HEK293 (cell line): ENCODE data around the gene ARHGEF4.

Source experiments
- CTCF ChIA-PET: fragments of 350-600 bp; formaldehyde crosslinking; extraction: SDS; loops from one replicate; lab custom pipeline; 2021; ENCODE audit warnings: antibody characterized with exemption; lab: Yijun Ruan, JAX
- POLR2A ChIA-PET: fragments of 300-600 bp; formaldehyde crosslinking; extraction: SDS; loops from one replicate; lab custom pipeline; 2020; ENCODE audit warnings: antibody characterized with exemption, inconsistent platforms; lab: Yijun Ruan, JAX
- H3K27ac ChIP-seq: fragments of 200-500 bp; sonication (Bioruptor generic); 2 replicates; pipeline ENCODE4 v1.5.1; 2014; ENCODE audit warnings: low read depth, low read length, control low read depth, inconsistent platforms; ENCODE audit errors: extremely low read depth
- H3K36me3 ChIP-seq, 2 experiments: fragments of 200-500 bp in 1 of 2; sonication (Bioruptor generic) in 1 of 2; 1 replicate in 1 of 2; 2 replicates in 1 of 2; pipeline ENCODE4 v1.5.1; 2014 to 2017; ENCODE audit warnings: inconsistent platforms in 2 of 2, low read length in 2 of 2; ENCODE audit not compliant: control insufficient read depth in 2 of 2, insufficient read depth in 1 of 2
- H3K4me1 ChIP-seq: fragments of 200-500 bp; sonication (Bioruptor generic); 2 replicates; pipeline ENCODE4 v1.5.1; 2014; ENCODE audit warnings: mild to moderate bottlenecking, low read length, inconsistent platforms; ENCODE audit not compliant: control insufficient read depth, insufficient read depth
- H3K4me3 ChIP-seq: 2 replicates; pipeline ENCODE4 v1.5.1; 2011; ENCODE audit warnings: low read depth, mild to moderate bottlenecking, control low read depth, low read length, moderate library complexity
- H3K9me3 ChIP-seq: fragments of 200-500 bp; sonication (Bioruptor generic); 2 replicates; pipeline ENCODE4 v1.5.1; 2014; ENCODE audit warnings: low read depth, low read length, inconsistent platforms; ENCODE audit not compliant: control insufficient read depth, insufficient read depth
- GFI1B ChIP-seq: fragments of 450-650 bp; formaldehyde crosslinking; IDR thresholded peaks from 2 replicates; pipeline ENCODE4 v1.5.1; 2016; ENCODE audit warnings: missing biosample characterization, missing genetic modification characterization
- HIC1 ChIP-seq: fragments of 450-650 bp; formaldehyde crosslinking; IDR thresholded peaks from 2 replicates; pipeline ENCODE4 v1.5.1; 2016; ENCODE audit warnings: missing biosample characterization, missing genetic modification characterization
- KLF1 ChIP-seq: fragments of 450-650 bp; formaldehyde crosslinking; IDR thresholded peaks from 2 replicates; pipeline ENCODE4 v1.5.1; 2016; ENCODE audit warnings: missing biosample characterization, missing genetic modification characterization
- MYNN ChIP-seq: fragments of 450-650 bp; formaldehyde crosslinking; IDR thresholded peaks from 2 replicates; pipeline ENCODE4 v1.5.1; 2016; ENCODE audit warnings: missing biosample characterization, missing genetic modification characterization, borderline replicate concordance
- REST ChIP-seq: fragments of 450-650 bp; formaldehyde crosslinking; IDR thresholded peaks from 2 replicates; pipeline ENCODE4 v1.5.1; 2016; ENCODE audit warnings: missing biosample characterization, missing genetic modification characterization
- TSHZ1 ChIP-seq: fragments of 450-650 bp; formaldehyde crosslinking; IDR thresholded peaks from 2 replicates; pipeline ENCODE4 v1.5.1; 2016; ENCODE audit warnings: missing biosample characterization, missing genetic modification characterization, borderline replicate concordance
- ZBTB21 ChIP-seq: fragments of 450-650 bp; formaldehyde crosslinking; IDR thresholded peaks from 2 replicates; pipeline ENCODE4 v1.5.1; 2017; ENCODE audit warnings: missing biosample characterization, missing genetic modification characterization
- ZBTB48 ChIP-seq: fragments of 450-650 bp; formaldehyde crosslinking; IDR thresholded peaks from 2 replicates; pipeline ENCODE4 v1.5.1; 2016; ENCODE audit warnings: missing biosample characterization, missing genetic modification characterization
- ZFP37 ChIP-seq: fragments of 450-650 bp; formaldehyde crosslinking; IDR thresholded peaks from 2 replicates; pipeline ENCODE4 v1.5.1; 2016; ENCODE audit warnings: missing biosample characterization, missing genetic modification characterization
- ZNF112 ChIP-seq: fragments of 450-650 bp; formaldehyde crosslinking; IDR thresholded peaks from 2 replicates; pipeline ENCODE4 v1.5.0; 2017; ENCODE audit warnings: missing biosample characterization, missing genetic modification characterization
- ZNF121 ChIP-seq: fragments of 450-650 bp; formaldehyde crosslinking; IDR thresholded peaks from 2 replicates; pipeline ENCODE4 v1.5.1; 2016; ENCODE audit warnings: missing biosample characterization, missing genetic modification characterization
- ZNF155 ChIP-seq: fragments of 450-650 bp; formaldehyde crosslinking; IDR thresholded peaks from 2 replicates; pipeline ENCODE4 v1.5.1; 2016; ENCODE audit warnings: missing biosample characterization, missing genetic modification characterization
- ZNF211 ChIP-seq: fragments of 450-650 bp; formaldehyde crosslinking; IDR thresholded peaks from 2 replicates; pipeline ENCODE4 v1.5.1; 2016; ENCODE audit warnings: low read depth, missing biosample characterization, missing genetic modification characterization
- ZNF280C ChIP-seq: fragments of 450-650 bp; formaldehyde crosslinking; IDR thresholded peaks from 2 replicates; pipeline ENCODE4 v1.5.1; 2016; ENCODE audit warnings: missing biosample characterization, missing genetic modification characterization
- ZNF335 ChIP-seq: fragments of 450-650 bp; formaldehyde crosslinking; conservative IDR thresholded peaks from 2 replicates; pipeline ENCODE4 v1.5.1; 2016; ENCODE audit warnings: missing biosample characterization, missing genetic modification characterization
- ZNF639 ChIP-seq: fragments of 450-650 bp; formaldehyde crosslinking; IDR thresholded peaks from 2 replicates; pipeline ENCODE4 v1.5.1; 2016; ENCODE audit warnings: missing biosample characterization, missing genetic modification characterization
- ZNF645 ChIP-seq: fragments of 450-650 bp; formaldehyde crosslinking; IDR thresholded peaks from 2 replicates; pipeline ENCODE4; 2016; ENCODE audit warnings: missing biosample characterization, missing genetic modification characterization
- ZNF664 ChIP-seq: fragments of 450-650 bp; formaldehyde crosslinking; IDR thresholded peaks from 2 replicates; pipeline ENCODE4 v1.5.1; 2016; ENCODE audit warnings: missing biosample characterization, missing genetic modification characterization
- ZNF747 ChIP-seq: fragments of 450-650 bp; formaldehyde crosslinking; IDR thresholded peaks from 2 replicates; pipeline ENCODE4 v1.5.1; 2016; ENCODE audit warnings: missing biosample characterization, missing genetic modification characterization
- ZSCAN18 ChIP-seq: fragments of 450-650 bp; formaldehyde crosslinking; IDR thresholded peaks from 2 replicates; pipeline ENCODE4 v1.5.1; 2016; ENCODE audit warnings: missing biosample characterization, missing genetic modification characterization

ARHGEF4 gene

GRCh38 chr2:130799295-130799694 is 37.4 kb upstream of the ARHGEF4 start:
- ChIA-PET CTCF (interaction anchor here (0.6 to 4.7 kb wide), 6 partner anchors 69 to 820 kb away, joined by 3 to 74 read pairs (median 3); no protein-coding TSS in a partner anchor), POLR2A (no interaction called here)
- H3K4me1 ChIP-seq, result no peaks in the 10 kb centered on the region
- no peaks in the 10 kb centered on the region for H3K9me3 ChIP-seq
- no peaks in the 10 kb centered on the region for H3K36me3 ChIP-seq
- no peak overlapping the region for H3K4me3 ChIP-seq
- H3K27ac ChIP-seq, result no peak overlapping the region
- TF ChIP-seq MYNN (tag by site-specific recombination) (no peak), ZNF280C (tag by site-specific recombination) (no peak), ZSCAN18 (tag by site-specific recombination) (no peak), ZNF645 (no peak), ZNF121 (tag by site-specific recombination) (no peak), ZBTB21 (no peak), ZBTB48 (tag by site-specific recombination) (no peak), ZNF335 (tag by site-specific recombination) (no peak; the same call in 1 of the 2 replicates), ZNF155 (tag by site-specific recombination) (no peak), ZNF211 (tag by site-specific recombination) (no peak), ZNF112 (tag by site-specific recombination) (no peak), ZFP37 (tag by site-specific recombination) (no peak), REST (no peak), ZNF747 (tag by site-specific recombination) (no peak), KLF1 (no peak), GFI1B (tag by site-specific recombination) (no peak), HIC1 (tag by site-specific recombination) (no peak), ZNF639 (tag by site-specific recombination) (no peak), ZNF664 (tag by site-specific recombination) (no peak), TSHZ1 (no peak)
